Nasal cavity respiratory epithelium epithelial cell of viscerocranial mucosa (primary cell): ENCODE measurements around the gene ATP8B1. TPM values are rescaled to one million over a fixed set of nuclear protein-coding genes. Genes with fewer than 3 reads are reported as not detected.

ENCODE experiments used
- total RNA-seq: library from RNA; depleted of rRNA; stranded (reverse); fragments of >200 nt; gene quantifications from 2 replicates; pipeline ENCODE4 v1.2.3, GENCODE V29; 2014

Gene ATP8B1
- total RNA-seq: 28.0 and 55.8 TPM in 2 replicates

DNA sequence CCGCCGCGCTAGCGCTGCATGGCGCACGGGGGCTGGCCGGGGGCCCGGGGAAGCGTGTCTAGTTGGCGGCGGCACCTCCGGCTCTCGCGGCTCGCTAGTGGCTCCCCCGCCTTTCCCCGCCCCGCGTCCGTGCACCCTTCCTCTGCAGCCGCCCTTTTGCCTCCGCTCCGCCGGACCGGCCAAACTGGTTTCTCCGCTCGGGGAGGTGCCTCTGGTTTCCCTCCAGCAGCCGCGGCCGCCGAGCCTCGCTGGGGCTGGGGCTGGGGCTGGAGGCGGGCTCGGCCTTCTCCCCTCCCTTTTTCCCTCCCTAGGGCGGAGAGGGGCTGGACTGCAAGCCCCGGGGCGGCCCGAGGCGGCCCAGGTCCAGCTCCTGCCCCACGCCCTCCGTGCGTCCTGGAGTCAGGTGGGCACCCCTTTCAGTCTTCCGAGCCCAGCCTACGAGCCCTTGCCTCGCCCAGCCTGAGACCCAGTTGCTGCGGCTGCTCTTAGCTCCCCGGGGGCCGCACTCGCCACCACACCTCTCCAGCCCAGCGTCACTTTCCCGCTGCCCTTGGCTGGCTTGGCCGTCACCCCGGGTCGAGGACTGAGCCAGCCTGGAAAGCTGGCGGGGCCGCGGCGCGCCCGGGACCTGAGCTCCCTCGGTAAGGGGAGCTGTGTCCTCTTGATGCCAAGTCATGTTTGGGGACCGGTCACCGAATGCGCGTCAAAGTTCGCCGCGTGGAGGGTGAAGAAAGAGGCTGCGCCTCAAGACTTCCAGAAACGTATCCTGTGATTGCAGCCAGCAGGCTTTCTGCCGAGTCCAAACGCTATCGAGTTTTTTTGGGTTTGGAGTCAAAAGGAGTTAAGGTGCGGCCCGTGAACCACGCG, at the start of gene ATP8B1:
TSS of gene ATP8B1 (minus strand) at position 213 of the 867 bp plus-strand sequence. CDS start 71,508 bp downstream, outside the sequence.

Other genes starting within 250 kb of the ATP8B1 start
- 20.8 and 33.3 TPM in 2 replicates for gene FECH, start 216.6 kb downstream of the ATP8B1 start, total RNA-seq
- gene NARS1, start 181.5 kb downstream of the ATP8B1 start, total RNA-seq: 433 and 446 TPM in 2 replicates
- 12.0 and 58.2 TPM in 2 replicates for gene NEDD4L, start 240.9 kb upstream of the ATP8B1 start, total RNA-seq